ENCODE data around the gene KMT5C.

The KMT5C gene

GRCh38 chr19:55341595-55342531, 2.2 kb downstream of the KMT5C start:
- H3K36me3 ChIP-seq (ENCODE audit: insufficient read depth) = no peaks in the 10 kb centered on the region
- no peak overlapping the region for H2AFZ ChIP-seq (ENCODE audit: low read depth)
- H3K9ac ChIP-seq = no peak overlapping the region; the same call in 1 of the 2 replicates
- no peak overlapping the region for H3K4me3 ChIP-seq (IDR thresholded peaks at IDR 0.05; ENCODE audit: insufficient read depth, low read depth, low read length)
- H3K79me2 ChIP-seq (ENCODE audit: insufficient read depth, low read depth) = peaks cover 11% of the 10 kb centered on the region
- no peaks in the 10 kb centered on the region for H4K20me1 ChIP-seq (ENCODE audit: insufficient read depth)
- H3K4me1 ChIP-seq (ENCODE audit: low read depth, poor library complexity, severe bottlenecking) = peaks cover 12% of the 10 kb centered on the region
- H3K27me3 ChIP-seq (ENCODE audit: insufficient read depth, low read depth) = no peaks in the 10 kb centered on the region; the same call in 1 of the 2 replicates
- TF ChIP-seq, protein P1, sequence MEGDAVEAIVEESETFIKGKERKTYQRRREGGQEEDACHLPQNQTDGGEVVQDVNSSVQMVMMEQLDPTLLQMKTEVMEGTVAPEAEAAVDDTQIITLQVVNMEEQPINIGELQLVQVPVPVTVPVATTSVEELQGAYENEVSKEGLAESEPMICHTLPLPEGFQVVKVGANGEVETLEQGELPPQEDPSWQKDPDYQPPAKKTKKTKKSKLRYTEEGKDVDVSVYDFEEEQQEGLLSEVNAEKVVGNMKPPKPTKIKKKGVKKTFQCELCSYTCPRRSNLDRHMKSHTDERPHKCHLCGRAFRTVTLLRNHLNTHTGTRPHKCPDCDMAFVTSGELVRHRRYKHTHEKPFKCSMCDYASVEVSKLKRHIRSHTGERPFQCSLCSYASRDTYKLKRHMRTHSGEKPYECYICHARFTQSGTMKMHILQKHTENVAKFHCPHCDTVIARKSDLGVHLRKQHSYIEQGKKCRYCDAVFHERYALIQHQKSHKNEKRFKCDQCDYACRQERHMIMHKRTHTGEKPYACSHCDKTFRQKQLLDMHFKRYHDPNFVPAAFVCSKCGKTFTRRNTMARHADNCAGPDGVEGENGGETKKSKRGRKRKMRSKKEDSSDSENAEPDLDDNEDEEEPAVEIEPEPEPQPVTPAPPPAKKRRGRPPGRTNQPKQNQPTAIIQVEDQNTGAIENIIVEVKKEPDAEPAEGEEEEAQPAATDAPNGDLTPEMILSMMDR (conservative IDR thresholded peaks at IDR 0.05; ENCODE audit: low read depth, low read length) = no peak
- no peak overlapping the region for H3K27ac ChIP-seq
- peak overlapping the region; percentile 57; the same call in 1 of the 2 replicates for H3K4me2 ChIP-seq

GRCh38 chr19:55344444-55344843, 4.8 kb downstream of the KMT5C start:
- H3K4me2 ChIP-seq = no peak overlapping the region
- no peaks in the 10 kb centered on the region for H3K27me3 ChIP-seq (ENCODE audit: insufficient read depth, low read depth)
- H2AFZ ChIP-seq (ENCODE audit: low read depth) = no peak overlapping the region
- peaks cover 11% of the 10 kb centered on the region for H3K79me2 ChIP-seq (ENCODE audit: insufficient read depth, low read depth)
- H3K36me3 ChIP-seq (ENCODE audit: insufficient read depth) = no peaks in the 10 kb centered on the region
- no peaks in the 10 kb centered on the region for H4K20me1 ChIP-seq (ENCODE audit: insufficient read depth)
- no peaks in the 10 kb centered on the region for H3K4me1 ChIP-seq (ENCODE audit: low read depth, poor library complexity, severe bottlenecking)
- H3K9ac ChIP-seq = no peak overlapping the region
- no peak overlapping the region for H3K27ac ChIP-seq
- H3K4me3 ChIP-seq (IDR thresholded peaks at IDR 0.05; ENCODE audit: insufficient read depth, low read depth, low read length) = no peak overlapping the region
- TF ChIP-seq, protein P1 (conservative IDR thresholded peaks at IDR 0.05; ENCODE audit: low read depth, low read length) = no peak

GRCh38 chr19:55345101-55345817, 5.6 kb downstream of the KMT5C start:
- no peaks in the 10 kb centered on the region for H3K36me3 ChIP-seq (ENCODE audit: insufficient read depth)
- no peak overlapping the region for H3K4me3 ChIP-seq (IDR thresholded peaks at IDR 0.05; ENCODE audit: insufficient read depth, low read depth, low read length)
- H2AFZ ChIP-seq (ENCODE audit: low read depth) = no peak overlapping the region
- no peaks in the 10 kb centered on the region; the same call in 1 of the 2 replicates for H3K27me3 ChIP-seq (ENCODE audit: insufficient read depth, low read depth)
- H3K4me1 ChIP-seq (ENCODE audit: low read depth, poor library complexity, severe bottlenecking) = no peaks in the 10 kb centered on the region
- no peak overlapping the region for H3K4me2 ChIP-seq
- TF ChIP-seq, protein P1 (conservative IDR thresholded peaks at IDR 0.05; ENCODE audit: low read depth, low read length) = no peak
- H4K20me1 ChIP-seq (ENCODE audit: insufficient read depth) = no peaks in the 10 kb centered on the region
- no peak overlapping the region for H3K27ac ChIP-seq
- peaks cover 8% of the 10 kb centered on the region for H3K79me2 ChIP-seq (ENCODE audit: insufficient read depth, low read depth)
- H3K9ac ChIP-seq = no peak overlapping the region

GRCh38 chr19:55345818-55346724, 6.4 kb downstream of the KMT5C start:
- Histone ChIP-seq H3K36me3 (ENCODE audit: insufficient read depth) (no peaks in the 10 kb centered on the region), H3K9ac (no peak overlapping the region), H3K27me3 (ENCODE audit: insufficient read depth, low read depth) (peaks cover under 1% of the 10 kb centered on the region; the same call in 1 of the 2 replicates), H3K79me2 (ENCODE audit: insufficient read depth, low read depth) (0 out of 2 replicates have a peak, but pooled peaks cover under 1% of the 10 kb centered on the region), H3K4me3 (IDR thresholded peaks at IDR 0.05; ENCODE audit: insufficient read depth, low read depth, low read length) (no peak overlapping the region), H3K4me2 (no peak overlapping the region), H4K20me1 (ENCODE audit: insufficient read depth) (no peaks in the 10 kb centered on the region), H2AFZ (ENCODE audit: low read depth) (no peak overlapping the region), H3K27ac (no peak overlapping the region), H3K4me1 (ENCODE audit: low read depth, poor library complexity, severe bottlenecking) (no peaks in the 10 kb centered on the region)
- TF ChIP-seq, protein P1 (conservative IDR thresholded peaks at IDR 0.05; ENCODE audit: low read depth, low read length) = no peak

Measured in KMS-11 (cell line).